NCI-H748 (cell line): ENCODE measurements around the gene TBC1D3G.
"Not testable (repeated sequence)": the region's sequence is repeated elsewhere in the genome, so short reads cannot be mapped to it uniquely, and the experiment has no call there.

Source experiments
- DNase-seq: peaks from one replicate; lab custom pipeline; 2025; ENCODE audit not compliant: unreplicated experiment; lab: John Stamatoyannopoulos, UW

TBC1D3G gene

DNA sequence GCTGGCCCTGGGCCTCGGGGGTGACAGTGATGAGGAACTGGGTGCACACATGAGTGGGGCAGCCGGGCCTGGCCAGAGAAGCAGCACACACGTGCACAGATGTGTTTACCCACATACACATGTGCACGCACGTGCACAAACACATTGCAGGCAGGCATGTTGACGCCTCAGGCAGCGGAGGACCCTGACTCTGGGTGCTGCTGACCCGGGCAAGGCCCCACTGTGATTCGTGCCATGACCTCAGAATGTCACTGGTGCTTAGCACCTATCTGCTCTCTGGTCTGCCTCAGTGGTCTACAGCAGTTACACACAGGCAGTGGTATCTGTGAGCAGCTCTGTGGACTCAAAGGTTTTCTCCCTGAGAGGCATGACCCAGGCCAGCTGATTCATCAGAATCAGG, at the start of gene TBC1D3G:
Gene TBC1D3G, plus strand, starts transcription at position 301 of the 400 bp plus-strand sequence. CDS start 1,528 bp downstream, outside the sequence.
- not testable (repeated sequence) for DNase-seq

DNA sequence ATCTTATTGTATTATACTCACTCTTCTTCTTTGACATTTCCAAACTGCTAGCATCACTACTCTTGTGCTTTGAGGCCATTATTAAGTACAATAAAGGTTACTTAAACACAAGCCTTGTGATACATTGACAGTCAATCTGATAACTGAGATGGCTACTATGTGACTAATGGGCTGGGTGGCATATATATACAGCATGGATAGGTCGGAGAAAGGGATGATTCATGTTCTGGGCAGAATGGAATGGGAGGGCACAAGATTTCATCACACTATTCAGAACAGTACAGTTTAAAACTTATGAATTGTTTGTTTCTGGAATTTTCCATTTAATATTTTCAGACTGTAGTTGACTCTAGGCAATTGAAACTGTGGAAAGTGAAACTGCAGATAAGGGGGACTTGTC, 40.4 kb upstream of the TBC1D3G start:
- DNase-seq: not testable (repeated sequence)

DNA sequence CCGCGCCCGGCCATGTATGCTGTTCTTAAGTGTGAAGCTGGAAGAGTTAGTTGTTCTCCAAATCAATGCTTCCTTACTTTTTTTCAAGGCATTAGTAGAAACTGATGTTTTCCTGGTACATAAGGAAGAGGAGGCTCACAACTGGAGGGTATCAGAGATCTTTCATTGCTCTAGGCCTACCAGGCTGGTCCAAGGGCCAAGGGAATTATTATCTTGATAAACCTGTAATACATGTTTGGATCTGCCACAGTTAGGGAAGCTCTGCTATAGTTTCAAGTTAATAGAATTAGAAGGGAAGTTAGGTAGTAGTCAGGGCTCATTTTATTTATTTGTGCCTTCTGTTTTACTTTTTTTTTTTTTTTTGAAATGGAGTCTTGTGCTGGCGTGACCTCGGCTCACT, 39.5 kb upstream of the TBC1D3G start:
- DNase-seq: not testable (repeated sequence)

- DNase-seq: not testable (repeated sequence)
These were observed 33.6 kb upstream of the TBC1D3G start for GRCh38 chr17:36289965-36290612.

GRCh38 chr17:36295161-36295560, 28.5 kb upstream of the TBC1D3G start:
- DNase-seq: not testable (repeated sequence)

- DNase-seq: not testable (repeated sequence)
These were observed 7.9 kb upstream of the TBC1D3G start for GRCh38 chr17:36315736-36316135.

GRCh38 chr17:36362496-36362895, 38.8 kb downstream of the TBC1D3G start:
- not testable (repeated sequence) for DNase-seq

- DNase-seq: not testable (repeated sequence)
These were observed 52.3 kb downstream of the TBC1D3G start for GRCh38 chr17:36375938-36376337.
